ENCODE measurements around the gene HAO1. TPM values are rescaled to one million over a fixed set of nuclear protein-coding genes. Genes with fewer than 3 reads are reported as not detected.

HAO1 gene
- polyA plus RNA-seq, 1 donor from 2014 or later = not detected

DNA sequence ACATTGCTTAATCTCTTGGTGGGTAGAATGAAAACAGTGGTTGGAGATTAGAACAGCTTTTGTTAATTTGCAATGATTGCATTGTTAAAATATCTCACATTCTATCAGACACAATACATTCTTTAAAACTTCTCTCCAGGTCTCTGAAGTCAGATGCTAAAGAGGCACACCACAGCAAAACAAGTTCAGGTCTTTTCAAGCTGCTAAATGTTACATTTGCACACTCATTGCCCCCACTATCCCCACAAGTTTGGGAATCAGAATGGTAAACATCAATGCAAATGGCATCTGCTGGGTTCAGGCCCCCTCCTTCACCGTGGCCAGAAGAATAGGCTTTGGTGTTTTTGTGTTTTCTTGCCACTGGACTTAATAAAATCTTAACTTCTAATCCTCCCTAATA lies 10.1 kb upstream of the HAO1 start:
- no peaks in the 10 kb centered on the region for H3K36me3 Mint-ChIP-seq
- H3K4me1 Mint-ChIP-seq = no peaks in the 10 kb centered on the region
- H3K9me3 Mint-ChIP-seq = peaks cover 4 to 15% (median 6%) of the 10 kb centered on the region in 3 donors
- H3K27ac Mint-ChIP-seq = no peak overlapping the region
- no peak overlapping the region for H3K4me3 Mint-ChIP-seq
- peaks cover 5% of the 10 kb centered on the region for H3K27me3 Mint-ChIP-seq

DNA sequence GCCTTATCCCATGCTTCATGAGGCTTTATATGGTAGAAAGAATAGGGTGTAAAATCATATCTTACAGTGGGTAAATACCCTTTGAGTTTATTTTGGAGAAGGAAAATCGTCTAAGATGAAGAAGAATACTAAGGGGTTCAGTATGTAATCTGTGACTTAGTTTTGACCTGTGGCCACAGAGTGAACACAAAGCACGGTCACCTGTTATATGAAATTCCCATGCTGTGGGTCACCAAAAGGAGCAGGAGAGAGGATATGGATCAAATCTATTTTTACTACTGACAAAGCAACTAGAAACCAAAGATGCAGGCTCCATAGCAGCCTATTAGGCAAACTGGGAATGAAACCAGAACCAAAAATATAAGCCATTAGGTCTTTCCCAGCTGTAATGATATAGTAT lies 3.6 kb upstream of the HAO1 start:
- Mint-ChIP-seq H3K4me3 (no peak overlapping the region), H3K27ac (no peak overlapping the region), H3K27me3 (peaks cover 3% of the 10 kb centered on the region), H3K9me3 (peaks cover 0 to 12% (median 4%) of the 10 kb centered on the region in 3 donors), H3K36me3 (peaks cover 2% of the 10 kb centered on the region), H3K4me1 (no peaks in the 10 kb centered on the region)

DNA sequence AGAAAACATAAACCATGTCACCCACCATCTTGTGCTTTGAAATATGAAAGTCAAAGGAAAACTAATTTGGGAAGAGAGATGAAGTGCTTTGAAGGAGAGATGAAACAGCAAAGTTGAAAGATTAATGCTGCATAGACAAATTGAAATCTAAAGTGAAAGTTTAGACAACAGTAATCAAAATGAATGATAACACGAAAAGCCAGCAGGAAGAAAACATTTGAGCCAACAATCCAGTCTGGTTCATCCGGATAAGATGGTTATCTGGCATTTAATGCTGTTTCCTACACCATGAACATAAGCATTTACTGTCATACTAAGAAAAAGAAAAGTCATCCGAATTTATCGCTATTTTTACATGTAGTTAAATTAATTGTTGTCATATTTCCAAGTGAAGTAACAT lies 595 bp downstream of the HAO1 start:
- Mint-ChIP-seq H3K27me3 (peaks cover 3% of the 10 kb centered on the region), H3K4me3 (no peak overlapping the region), H3K27ac (no peak overlapping the region), H3K9me3 (no peaks in the 10 kb centered on the region), H3K4me1 (peaks cover 5 to 8% (median 5%) of the 10 kb centered on the region in 3 donors), H3K36me3 (peaks cover 2% of the 10 kb centered on the region)

DNA sequence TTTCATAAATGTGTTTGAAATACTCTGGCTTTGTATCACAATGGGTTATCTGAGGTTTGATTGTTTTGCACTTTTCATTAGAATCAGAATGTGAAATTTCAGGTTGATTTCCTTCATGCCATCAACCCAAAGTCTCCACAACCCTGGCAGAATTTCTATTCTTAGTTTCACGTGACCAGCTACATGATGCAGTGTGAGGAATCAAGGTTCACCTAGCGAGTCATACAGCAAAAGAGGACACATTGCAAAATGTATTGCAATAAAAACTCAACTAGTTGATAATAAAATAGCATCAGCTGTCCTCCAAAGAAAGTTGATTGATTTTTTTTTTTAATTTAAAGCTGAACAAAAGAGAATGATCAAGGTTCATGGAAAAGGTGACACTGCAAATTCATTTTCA lies 2.2 kb downstream of the HAO1 start:
- Mint-ChIP-seq H3K4me1 (peaks cover 5 to 8% (median 5%) of the 10 kb centered on the region in 3 donors), H3K27me3 (peaks cover 3% of the 10 kb centered on the region), H3K4me3 (no peak overlapping the region), H3K27ac (no peak overlapping the region), H3K9me3 (no peaks in the 10 kb centered on the region), H3K36me3 (peaks cover 2% of the 10 kb centered on the region)

DNA sequence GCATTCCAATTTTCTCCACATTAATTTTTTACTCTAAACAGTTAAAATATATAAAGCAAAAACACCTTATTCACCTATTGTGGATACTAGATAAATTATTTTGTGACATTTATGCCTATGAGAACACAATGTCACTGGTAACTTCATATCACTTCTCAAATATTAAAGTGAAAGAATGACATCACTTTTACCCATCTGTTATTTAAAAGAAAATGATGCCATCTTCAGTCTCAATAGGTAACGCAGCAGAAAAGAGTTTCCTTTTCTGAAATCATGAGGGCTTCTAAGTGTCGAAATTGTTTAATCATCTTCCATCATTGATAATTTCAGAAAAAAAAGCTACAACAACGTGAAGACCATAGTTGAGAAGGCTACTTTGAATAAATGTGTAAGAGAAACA lies 2.9 kb downstream of the HAO1 start:
- Mint-ChIP-seq H3K4me1 (peaks cover 5 to 8% (median 5%) of the 10 kb centered on the region in 3 donors), H3K9me3 (no peaks in the 10 kb centered on the region), H3K27me3 (peaks cover 3% of the 10 kb centered on the region), H3K36me3 (peaks cover 2% of the 10 kb centered on the region), H3K4me3 (no peak overlapping the region), H3K27ac (no peak overlapping the region)

DNA sequence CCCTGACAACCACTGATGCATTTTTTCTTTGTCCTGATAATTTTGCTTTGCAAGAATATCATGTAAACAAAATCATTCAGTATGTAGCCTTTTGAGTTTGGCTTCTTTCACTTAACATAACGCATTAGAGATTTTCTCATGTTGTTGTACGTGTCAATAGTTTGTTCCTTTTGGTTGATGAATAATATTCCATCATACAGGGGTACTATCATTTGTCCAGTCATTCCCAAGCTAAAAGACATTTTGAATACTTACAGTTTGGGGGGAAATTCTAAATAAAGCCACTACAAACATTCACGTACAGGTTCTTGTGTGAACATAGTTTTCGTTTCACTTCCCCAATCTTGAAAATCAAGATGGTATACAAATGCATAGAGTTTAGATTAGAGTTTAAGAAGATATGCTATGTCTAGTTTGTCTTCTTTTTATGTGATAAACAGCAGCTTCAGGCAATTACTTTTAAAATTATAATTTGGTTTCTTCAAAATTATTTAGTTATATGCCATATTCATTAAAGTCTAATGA lies 5.2 kb downstream of the HAO1 start:
- no peak overlapping the region for H3K4me3 Mint-ChIP-seq
- H3K4me1 Mint-ChIP-seq = peaks cover 5 to 10% (median 5%) of the 10 kb centered on the region in 3 donors

DNA sequence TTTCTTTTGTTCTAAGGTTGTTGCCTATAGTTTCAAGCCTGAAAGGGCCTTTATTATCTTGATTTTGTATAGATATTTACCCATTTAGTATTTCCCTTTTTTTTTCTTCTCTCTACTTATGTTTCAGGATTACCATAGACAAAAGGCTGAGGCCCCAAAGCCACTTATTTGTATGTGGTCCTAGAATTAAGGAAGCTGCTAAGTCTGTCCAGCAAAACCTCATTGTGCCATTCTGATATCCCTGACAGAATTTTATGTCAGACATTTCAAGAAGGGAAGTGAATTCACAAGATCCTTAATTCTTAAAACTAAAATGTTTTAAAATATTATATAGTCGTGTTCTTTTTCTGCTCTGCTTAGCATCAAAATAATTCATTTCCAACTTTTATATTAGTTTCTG lies 6.9 kb downstream of the HAO1 start:
- no peak overlapping the region for H3K27ac Mint-ChIP-seq

More for the DNA sequence above, 5.2 kb downstream of the HAO1 start:
- Mint-ChIP-seq H3K27ac (no peak overlapping the region), H3K36me3 (peaks cover 2% of the 10 kb centered on the region), H3K9me3 (no peaks in the 10 kb centered on the region), H3K27me3 (peaks cover 3% of the 10 kb centered on the region)

DNA sequence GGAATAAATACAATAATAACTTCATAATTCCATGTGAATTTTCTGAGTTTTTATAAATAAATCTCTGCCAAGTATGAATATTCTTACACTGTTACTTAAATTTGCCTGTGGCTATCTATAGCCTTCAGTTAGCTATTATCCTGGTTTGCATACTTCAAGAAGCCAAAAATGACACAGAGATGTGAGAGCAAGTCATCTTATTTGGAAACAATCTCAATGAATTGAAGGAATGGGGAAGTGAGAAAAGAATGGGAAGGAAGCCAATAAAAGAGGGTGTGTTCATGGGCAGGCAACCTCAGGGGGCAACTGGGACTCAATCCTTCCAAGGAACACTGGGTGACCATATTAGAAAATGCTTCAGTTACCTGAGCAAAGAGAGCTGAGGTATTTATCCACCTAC lies 9.9 kb downstream of the HAO1 start:
- Mint-ChIP-seq H3K4me3 (no peak overlapping the region), H3K36me3 (no peaks in the 10 kb centered on the region), H3K27me3 (peaks cover 3% of the 10 kb centered on the region), H3K27ac (no peak overlapping the region), H3K9me3 (no peaks in the 10 kb centered on the region), H3K4me1 (peaks cover 5 to 6% (median 5%) of the 10 kb centered on the region in 3 donors)

More for the DNA sequence above, 6.9 kb downstream of the HAO1 start:
- Mint-ChIP-seq H3K4me3 (no peak overlapping the region), H3K36me3 (no peaks in the 10 kb centered on the region), H3K9me3 (no peaks in the 10 kb centered on the region), H3K27me3 (peaks cover 3% of the 10 kb centered on the region), H3K4me1 (peaks cover 5 to 10% (median 5%) of the 10 kb centered on the region in 3 donors)

DNA sequence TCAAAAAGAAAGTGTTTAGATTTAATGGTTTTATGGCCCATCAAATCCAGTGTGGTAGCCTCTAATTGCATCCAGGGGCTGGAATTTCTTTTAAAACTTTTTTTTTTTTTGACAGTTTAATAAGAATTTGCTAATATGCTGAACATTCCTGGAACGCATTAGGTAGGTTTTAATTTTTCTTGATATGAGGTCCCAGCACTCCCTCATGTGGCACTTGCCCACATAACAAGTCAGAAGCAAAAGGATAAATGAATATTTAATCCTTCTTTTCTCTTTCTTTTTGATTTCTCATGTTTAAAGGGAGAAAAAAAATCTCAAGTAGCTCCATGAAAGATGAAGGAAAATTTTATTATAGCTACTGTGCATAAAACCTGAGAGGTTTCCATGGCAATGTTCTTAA lies 13.5 kb downstream of the HAO1 start:
- Mint-ChIP-seq H3K4me1 (peaks cover 0 to 1% (median 0%) of the 10 kb centered on the region in 3 donors), H3K27ac (no peak overlapping the region), H3K9me3 (peaks cover 0 to 2% (median 0%) of the 10 kb centered on the region in 3 donors), H3K36me3 (no peaks in the 10 kb centered on the region), H3K4me3 (no peak overlapping the region), H3K27me3 (no peaks in the 10 kb centered on the region)

DNA sequence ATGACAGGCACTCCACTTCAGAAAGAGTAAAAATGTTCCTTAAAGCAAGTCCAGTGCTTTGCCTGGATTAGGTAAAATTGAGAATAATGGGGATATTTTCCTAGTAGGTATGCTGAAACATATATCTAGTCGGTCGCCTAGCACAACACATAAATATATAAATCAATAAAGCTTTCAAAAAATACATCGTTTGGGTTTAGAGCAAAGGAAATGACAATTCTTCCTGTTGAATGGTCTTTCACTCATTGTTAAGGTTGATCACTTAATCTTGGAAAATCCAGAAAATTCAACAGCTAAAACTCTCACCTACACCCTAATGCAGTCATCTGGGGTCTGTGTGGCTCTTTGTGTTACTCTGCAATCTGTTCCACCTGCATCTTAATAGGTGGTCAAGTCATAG lies 13.9 kb downstream of the HAO1 start:
- Mint-ChIP-seq H3K27me3 (no peaks in the 10 kb centered on the region), H3K9me3 (peaks cover 0 to 2% (median 0%) of the 10 kb centered on the region in 3 donors), H3K4me1 (peaks cover 0 to 1% (median 0%) of the 10 kb centered on the region in 3 donors), H3K36me3 (no peaks in the 10 kb centered on the region), H3K27ac (no peak overlapping the region), H3K4me3 (no peak overlapping the region)

DNA sequence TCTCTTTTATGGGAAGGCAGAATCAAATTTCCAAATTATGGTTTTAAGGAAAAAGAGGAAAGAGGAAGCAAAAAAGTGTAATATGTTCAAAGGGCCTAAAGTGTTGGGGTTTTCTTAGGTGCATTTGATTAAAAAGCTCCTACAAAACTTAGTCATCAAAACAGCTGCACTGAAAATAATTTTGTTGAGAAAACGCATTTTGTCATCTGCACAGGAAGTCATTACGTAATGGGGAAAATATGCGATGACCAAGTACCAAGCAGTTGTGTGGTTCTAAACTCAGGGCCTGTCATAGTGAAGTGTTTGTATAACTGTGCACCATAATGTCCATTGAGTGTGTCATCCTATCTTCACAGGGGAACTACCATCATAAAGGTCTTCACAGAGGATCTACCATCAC lies 15.6 kb downstream of the HAO1 start:
- no peaks in the 10 kb centered on the region for H3K36me3 Mint-ChIP-seq
- no peak overlapping the region for H3K27ac Mint-ChIP-seq
- peaks cover 0 to 2% (median 0%) of the 10 kb centered on the region in 3 donors for H3K9me3 Mint-ChIP-seq
- H3K4me1 Mint-ChIP-seq = no peaks in the 10 kb centered on the region
- H3K4me3 Mint-ChIP-seq = no peak overlapping the region
- no peaks in the 10 kb centered on the region for H3K27me3 Mint-ChIP-seq

DNA sequence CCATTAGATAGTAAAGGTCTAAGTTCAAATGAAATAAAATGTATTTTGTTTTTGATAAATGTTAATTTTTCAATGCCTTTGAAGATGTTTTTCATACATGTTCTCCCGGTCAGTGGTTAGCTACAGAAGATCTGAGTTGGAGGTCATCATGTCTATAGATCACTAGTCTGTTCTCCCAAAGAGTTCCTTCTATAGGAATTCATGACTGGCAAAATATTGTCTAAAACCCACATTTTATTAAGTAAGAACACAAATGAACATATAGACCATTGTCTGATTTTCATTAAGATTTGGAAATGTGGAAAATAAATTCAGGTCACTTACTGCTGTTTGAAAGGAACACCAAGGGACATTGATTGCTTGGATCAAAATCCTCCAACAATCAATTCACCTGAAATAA lies 23.6 kb downstream of the HAO1 start:
- no peaks in the 10 kb centered on the region for H3K36me3 Mint-ChIP-seq
- no peak overlapping the region for H3K27ac Mint-ChIP-seq
- H3K4me1 Mint-ChIP-seq = no peaks in the 10 kb centered on the region
- H3K9me3 Mint-ChIP-seq = peaks cover 0 to 4% (median 2%) of the 10 kb centered on the region in 3 donors
- H3K4me3 Mint-ChIP-seq = no peak overlapping the region
- H3K27me3 Mint-ChIP-seq = no peaks in the 10 kb centered on the region

DNA sequence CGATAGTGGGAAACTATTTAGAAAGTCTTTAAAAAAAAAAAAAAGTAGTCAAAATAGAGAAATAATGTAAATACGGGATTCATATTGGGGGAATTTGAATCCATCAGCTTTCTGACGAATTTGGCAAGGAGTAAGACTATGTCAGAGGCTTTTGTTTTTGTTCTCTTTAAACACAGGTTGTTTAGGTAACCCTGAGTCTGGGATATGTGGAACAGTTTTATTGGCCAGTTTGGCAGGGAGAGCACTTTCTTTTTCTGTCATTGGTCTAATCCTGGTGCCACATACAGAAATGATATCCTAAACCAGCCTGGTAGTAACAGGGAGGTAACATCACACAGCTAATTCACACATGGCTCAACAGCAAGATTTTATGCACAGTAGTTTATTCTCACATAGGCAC lies 27.7 kb downstream of the HAO1 start:
- Mint-ChIP-seq H3K36me3 (no peaks in the 10 kb centered on the region), H3K4me3 (no peak overlapping the region), H3K27me3 (no peaks in the 10 kb centered on the region), H3K4me1 (no peaks in the 10 kb centered on the region), H3K9me3 (peaks cover 0 to 4% (median 2%) of the 10 kb centered on the region in 3 donors), H3K27ac (no peak overlapping the region)

DNA sequence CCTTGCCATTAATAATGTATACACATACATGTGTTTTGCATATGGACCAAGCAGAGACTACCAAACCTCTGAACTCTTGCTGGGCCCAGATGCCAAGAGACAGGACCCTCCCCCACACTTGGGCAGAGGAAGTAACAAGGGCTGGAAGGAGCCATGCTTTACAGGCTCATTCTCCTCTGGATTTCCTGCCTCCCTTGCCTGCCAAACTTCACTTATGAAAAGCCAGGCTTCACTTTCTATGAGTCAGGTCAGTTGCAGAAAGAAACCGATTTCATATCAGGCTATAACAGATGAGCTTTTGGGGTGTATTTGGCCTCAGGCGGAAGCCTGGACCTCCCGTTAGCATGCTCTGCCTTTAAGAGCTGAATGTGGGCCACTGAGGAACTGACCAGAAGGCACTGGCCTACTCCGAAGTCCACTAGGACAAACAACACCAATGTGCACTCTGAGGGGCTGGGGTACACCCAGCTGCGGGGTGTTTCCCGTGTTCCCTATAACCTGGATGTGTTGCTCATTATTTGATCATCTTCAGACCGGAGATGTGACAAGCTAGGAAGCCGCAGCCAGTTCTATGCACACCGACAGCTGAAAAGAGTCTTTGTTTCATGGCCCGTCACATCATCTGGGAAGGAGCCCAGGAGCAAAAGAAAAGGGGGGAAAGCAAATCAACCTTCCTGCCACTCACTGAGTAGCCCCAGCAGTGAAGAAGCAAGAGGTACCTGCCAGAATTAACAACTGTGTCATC lies 28.5 kb downstream of the HAO1 start:
- Mint-ChIP-seq H3K27me3 (no peaks in the 10 kb centered on the region), H3K27ac (no peak overlapping the region), H3K36me3 (no peaks in the 10 kb centered on the region), H3K9me3 (peaks cover 0 to 2% (median 2%) of the 10 kb centered on the region in 3 donors), H3K4me3 (no peak overlapping the region), H3K4me1 (no peaks in the 10 kb centered on the region)

DNA sequence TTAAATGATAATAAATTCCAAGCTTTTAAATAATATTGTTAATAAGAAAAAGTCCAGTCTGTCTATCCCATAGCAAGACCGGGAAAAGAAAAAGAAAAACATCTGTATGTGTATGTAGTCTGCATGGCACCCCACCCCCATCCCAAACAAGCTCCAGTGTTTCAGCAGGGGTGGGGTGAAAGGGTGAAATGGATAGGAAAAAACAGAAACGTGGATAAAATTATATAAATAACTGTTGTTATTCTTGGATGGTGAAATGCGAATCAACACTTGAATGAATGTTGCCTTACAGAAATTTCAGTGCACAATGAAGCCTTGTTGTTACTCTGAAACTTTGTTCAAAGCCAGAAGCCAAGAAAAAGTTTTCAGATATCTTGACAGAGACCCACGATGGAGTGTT lies 31.4 kb downstream of the HAO1 start:
- no peak overlapping the region for H3K27ac Mint-ChIP-seq
- no peak overlapping the region for H3K4me3 Mint-ChIP-seq
- no peaks in the 10 kb centered on the region for H3K4me1 Mint-ChIP-seq
- no peaks in the 10 kb centered on the region for H3K9me3 Mint-ChIP-seq
- no peaks in the 10 kb centered on the region for H3K27me3 Mint-ChIP-seq
- H3K36me3 Mint-ChIP-seq = no peaks in the 10 kb centered on the region

DNA sequence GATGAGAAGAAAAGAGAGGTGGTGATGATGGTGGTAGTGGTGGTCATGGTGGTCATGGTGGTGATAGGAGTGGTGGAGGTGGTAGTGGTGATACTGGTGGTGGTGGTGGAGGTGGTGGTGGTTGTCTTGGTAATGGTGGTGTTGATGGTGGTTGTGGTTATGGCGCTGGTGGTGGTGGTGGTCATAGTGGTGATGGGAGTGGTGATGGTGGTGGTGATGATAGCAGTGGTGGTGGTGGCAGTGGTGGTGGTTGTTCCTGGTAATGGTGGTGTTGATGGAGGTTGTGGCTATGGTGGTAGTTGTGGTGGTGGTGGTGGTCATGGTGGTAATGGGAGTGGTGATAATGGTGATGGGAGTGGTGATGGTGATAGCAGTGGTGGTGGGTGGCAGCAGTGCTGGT lies 36.8 kb downstream of the HAO1 start:
- no peak overlapping the region for H3K4me3 Mint-ChIP-seq
- H3K9me3 Mint-ChIP-seq = no peaks in the 10 kb centered on the region
- no peak overlapping the region for H3K27ac Mint-ChIP-seq
- H3K4me1 Mint-ChIP-seq = no peaks in the 10 kb centered on the region
- no peaks in the 10 kb centered on the region for H3K36me3 Mint-ChIP-seq
- peaks cover 2% of the 10 kb centered on the region for H3K27me3 Mint-ChIP-seq
